Keratinocyte (primary cell): ENCODE data around the gene TUBE1. TPM values are rescaled to one million over a fixed set of nuclear protein-coding genes. Genes with fewer than 3 reads are reported as not detected.

Experiments
- DNase-seq: peaks from one replicate; pipeline ENCODE4 v3.0.0-alpha.2; 2011; ENCODE audit warnings: low read depth, missing footprints, low spot score
- FAIRE-seq: peaks from 2 replicates; lab custom pipeline; 2011; peaks lifted over from hg19 to GRCh38; lab: Jason Lieb, UNC
- H2AFZ ChIP-seq: 2 replicates; pipeline ENCODE4 v1.6.0; 2012; ENCODE audit warnings: low read length, control low read depth, inconsistent platforms; ENCODE audit not compliant: control insufficient read depth
- H3K27ac ChIP-seq: 2 replicates; pipeline ENCODE4 v1.5.1; 2011; ENCODE audit warnings: low read length; ENCODE audit not compliant: control insufficient read depth, insufficient read depth
- H3K27me3 ChIP-seq: 3 replicates; pipeline ENCODE4 v1.6.0; 2011; ENCODE audit warnings: low read length; ENCODE audit not compliant: control insufficient read depth, insufficient read depth; ENCODE audit errors: extremely low read depth
- H3K36me3 ChIP-seq, 2 experiments: 2 replicates in 1 of 2; 3 replicates in 1 of 2; pipeline ENCODE4 v1.5.1; 2011; ENCODE audit warnings: low read length in 2 of 2, mild to moderate bottlenecking in 1 of 2; ENCODE audit not compliant: control insufficient read depth in 2 of 2, insufficient read depth in 2 of 2; ENCODE audit errors: extremely low read depth in 1 of 2
- H3K4me1 ChIP-seq: 3 replicates; pipeline ENCODE4 v1.5.1; 2011; ENCODE audit warnings: low read length; ENCODE audit not compliant: control insufficient read depth, insufficient read depth; ENCODE audit errors: extremely low read depth
- H3K4me2 ChIP-seq: 3 replicates; pipeline ENCODE4 v1.6.0; 2011; ENCODE audit warnings: low read depth, low read length; ENCODE audit not compliant: control insufficient read depth, insufficient read depth; ENCODE audit errors: extremely low read depth
- H3K4me3 ChIP-seq, 3 experiments: fragments of 200-600 bp in 1 of 3; sonication (generic) in 1 of 3; 2 replicates in 2 of 3; 3 replicates in 1 of 3; pipeline ENCODE4 v1.5.1; 2011 to 2016; ENCODE audit warnings: low read length in 3 of 3, mild to moderate bottlenecking in 3 of 3, control low read depth in 2 of 3, inconsistent platforms in 1 of 3, low read depth in 1 of 3, mixed read lengths in 1 of 3, mixed run types in 1 of 3, moderate library complexity in 1 of 3; ENCODE audit not compliant: control insufficient read depth in 2 of 3, insufficient read depth in 2 of 3; ENCODE audit errors: extremely low read depth in 1 of 3
- H3K79me2 ChIP-seq: 2 replicates; pipeline ENCODE4 v1.6.0; 2012; ENCODE audit warnings: low read length; ENCODE audit not compliant: control insufficient read depth, insufficient read depth
- H3K9ac ChIP-seq: 3 replicates; pipeline ENCODE4 v1.6.0; 2011; ENCODE audit warnings: low read length; ENCODE audit not compliant: control insufficient read depth, insufficient read depth; ENCODE audit errors: extremely low read depth
- H3K9me1 ChIP-seq: 3 replicates; pipeline ENCODE4 v1.6.0; 2011; ENCODE audit warnings: low read length; ENCODE audit not compliant: control insufficient read depth, insufficient read depth; ENCODE audit errors: extremely low read depth
- H3K9me3 ChIP-seq: 2 replicates; pipeline ENCODE4 v1.5.1; 2012; ENCODE audit warnings: low read depth, low read length; ENCODE audit not compliant: control insufficient read depth
- H4K20me1 ChIP-seq: 3 replicates; pipeline ENCODE4 v1.6.0; 2011; ENCODE audit warnings: low read length; ENCODE audit not compliant: control insufficient read depth, insufficient read depth; ENCODE audit errors: extremely low read depth
- EZH2 ChIP-seq: IDR thresholded peaks from one replicate; pipeline ENCODE4 v1.6.1; 2012; ENCODE audit warnings: inconsistent platforms, mild to moderate bottlenecking, low read length, moderate library complexity
- dilution Hi-C: fragments of 300-500 bp; cut with MboI; formaldehyde crosslinking; loops from one replicate; pipeline ENCODE4 v1.7.0; 2020; ENCODE audit warnings: low sequenced_read_pairs; ENCODE audit not compliant: extremely low pct_ligation_motif_present
- polyA plus RNA-seq, 5 experiments: library from polyadenylated mRNA; depleted of rRNA in 3 of 5; stranded (reverse) in 3 of 5; stranded (forward) in 1 of 5; unstranded in 1 of 5; fragments of >200 nt; gene quantifications; 1 replicate in 1 of 5; 2 replicates in 3 of 5; 3 replicates in 1 of 5; pipeline versions ENCODE4 v1.2.1 to v1.2.3, GENCODE V29; 2011 to 2012; ENCODE audit warnings: missing spikeins in 2 of 5, low read depth in 1 of 5, low replicate concordance in 1 of 5
- TF ChIP-seq, protein P1 (sequence below), 3 experiments: IDR thresholded peaks in 1 of 3; conservative IDR thresholded peaks in 1 of 3; optimal IDR thresholded peaks in 1 of 3; 2 replicates in 2 of 3; 3 replicates in 1 of 3; pipeline versions ENCODE3 to v1.5.1; 2011; ENCODE audit warnings: low read length in 3 of 3, mild to moderate bottlenecking in 3 of 3, moderate library complexity in 2 of 3, control low read depth in 1 of 3, inconsistent platforms in 1 of 3; ENCODE audit not compliant: insufficient read depth in 2 of 3; ENCODE audit errors: extremely low read depth in 1 of 3

The TUBE1 gene
- polyA plus RNA-seq, 1 donor (not counting 4 experiments of a cell fraction or from before 2014, with no cell fraction given): 15.4 TPM

DNA sequence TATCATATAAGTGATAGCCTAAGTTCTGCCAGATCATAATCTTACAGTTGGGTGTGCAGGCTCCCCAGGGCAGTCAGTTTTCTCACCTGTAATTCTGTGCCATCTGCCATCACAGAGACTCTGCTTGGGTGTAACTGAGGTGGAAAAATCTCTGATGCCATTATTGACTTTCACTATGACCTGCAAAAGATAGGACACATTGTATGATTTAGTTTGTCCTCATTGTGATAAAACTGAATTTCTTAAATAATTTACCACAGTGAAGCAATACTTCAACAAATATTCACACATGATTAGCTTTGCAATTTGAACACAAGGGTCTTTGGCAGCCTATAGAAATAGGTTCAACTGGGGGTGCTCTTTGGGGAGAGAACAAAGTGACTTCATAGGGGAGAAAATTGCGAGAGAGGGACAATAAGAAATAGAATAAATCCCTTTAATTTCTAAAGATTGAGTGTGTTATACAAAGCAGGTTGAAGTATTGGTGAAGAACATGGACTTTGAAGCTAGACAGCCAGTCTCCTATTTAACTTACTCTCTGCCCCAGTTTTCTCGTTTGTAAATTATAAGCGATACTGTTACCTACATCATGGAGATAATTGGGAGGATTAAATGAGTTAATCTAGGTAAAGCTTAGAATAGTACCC, 27.4 kb upstream of the TUBE1 start:
- H3K9me3 ChIP-seq: no peaks in the 10 kb centered on the region

DNA sequence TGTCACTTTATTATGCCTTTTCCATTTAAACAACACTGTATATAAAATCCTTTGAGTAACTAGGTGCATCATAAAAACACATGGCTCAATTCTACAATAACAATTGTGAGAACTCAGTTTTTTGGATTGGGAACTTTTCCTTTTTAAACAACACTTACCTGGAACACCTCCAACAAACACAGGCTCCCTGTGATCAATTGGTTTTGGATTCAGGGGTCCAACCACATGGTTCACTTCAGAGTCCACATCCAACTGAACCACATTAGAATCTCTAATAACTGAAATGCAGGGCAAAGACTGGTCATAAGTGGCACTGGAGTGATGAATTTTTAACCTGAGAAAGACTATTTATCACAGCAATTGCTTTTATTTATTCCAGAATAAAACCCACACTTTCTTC, 26.6 kb upstream of the TUBE1 start:
- Histone ChIP-seq H3K4me3 (no peak overlapping the region), H4K20me1 (no peaks in the 10 kb centered on the region), H2AFZ (no peak overlapping the region), H3K27ac (no peak overlapping the region), H3K79me2 (no peaks in the 10 kb centered on the region), H3K27me3 (no peaks in the 10 kb centered on the region), H3K36me3 (no peaks in the 10 kb centered on the region), H3K9me3 (no peaks in the 10 kb centered on the region), H3K4me1 (peaks cover 10% of the 10 kb centered on the region), H3K9ac (no peak overlapping the region), H3K9me1 (no peaks in the 10 kb centered on the region), H3K4me2 (no peak overlapping the region)
- no peak for TF ChIP-seq EZH2
- TF ChIP-seq, protein P1, sequence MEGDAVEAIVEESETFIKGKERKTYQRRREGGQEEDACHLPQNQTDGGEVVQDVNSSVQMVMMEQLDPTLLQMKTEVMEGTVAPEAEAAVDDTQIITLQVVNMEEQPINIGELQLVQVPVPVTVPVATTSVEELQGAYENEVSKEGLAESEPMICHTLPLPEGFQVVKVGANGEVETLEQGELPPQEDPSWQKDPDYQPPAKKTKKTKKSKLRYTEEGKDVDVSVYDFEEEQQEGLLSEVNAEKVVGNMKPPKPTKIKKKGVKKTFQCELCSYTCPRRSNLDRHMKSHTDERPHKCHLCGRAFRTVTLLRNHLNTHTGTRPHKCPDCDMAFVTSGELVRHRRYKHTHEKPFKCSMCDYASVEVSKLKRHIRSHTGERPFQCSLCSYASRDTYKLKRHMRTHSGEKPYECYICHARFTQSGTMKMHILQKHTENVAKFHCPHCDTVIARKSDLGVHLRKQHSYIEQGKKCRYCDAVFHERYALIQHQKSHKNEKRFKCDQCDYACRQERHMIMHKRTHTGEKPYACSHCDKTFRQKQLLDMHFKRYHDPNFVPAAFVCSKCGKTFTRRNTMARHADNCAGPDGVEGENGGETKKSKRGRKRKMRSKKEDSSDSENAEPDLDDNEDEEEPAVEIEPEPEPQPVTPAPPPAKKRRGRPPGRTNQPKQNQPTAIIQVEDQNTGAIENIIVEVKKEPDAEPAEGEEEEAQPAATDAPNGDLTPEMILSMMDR (optimal IDR thresholded peaks at IDR 0.05 in 1 of 3, IDR thresholded peaks at IDR 0.05 in 1 of 3, conservative IDR thresholded peaks at IDR 0.05 in 1 of 3; ENCODE audit: extremely low read depth in 1 of 3, insufficient read depth in 2 of 3, low read length in 3 of 3): no peak
- FAIRE-seq (no peak), DNase-seq (no peak)
- dilution Hi-C loops: no loop called here

More for the DNA sequence above, 27.4 kb upstream of the TUBE1 start:
- DNase-seq: no peak
- FAIRE-seq: no peak
- no peaks in the 10 kb centered on the region for H3K79me2 ChIP-seq
- H3K4me3 ChIP-seq: no peak overlapping the region
- H2AFZ ChIP-seq: no peak overlapping the region
- TF ChIP-seq, protein P1 (optimal IDR thresholded peaks at IDR 0.05 in 1 of 3, IDR thresholded peaks at IDR 0.05 in 1 of 3, conservative IDR thresholded peaks at IDR 0.05 in 1 of 3; ENCODE audit: extremely low read depth in 1 of 3, insufficient read depth in 2 of 3, low read length in 3 of 3): no peak
- TF ChIP-seq EZH2: no peak
- H3K4me1 ChIP-seq: peaks cover 10% of the 10 kb centered on the region
- H3K9me1 ChIP-seq: no peaks in the 10 kb centered on the region
- dilution Hi-C loops: no loop called here
- no peaks in the 10 kb centered on the region for H4K20me1 ChIP-seq
- no peak overlapping the region for H3K27ac ChIP-seq
- no peak overlapping the region for H3K4me2 ChIP-seq
- no peak overlapping the region for H3K9ac ChIP-seq
- no peaks in the 10 kb centered on the region for H3K36me3 ChIP-seq
- no peaks in the 10 kb centered on the region for H3K27me3 ChIP-seq
